NCI-H2196 (cell line): ENCODE measurements around the gene NAGLU.
"Not testable (repeated sequence)": the region's sequence is repeated elsewhere in the genome, so short reads cannot be mapped to it uniquely, and the experiment has no call there.

Source experiments
- DNase-seq: peaks from one replicate; lab custom pipeline; 2025; ENCODE audit not compliant: unreplicated experiment; lab: John Stamatoyannopoulos, UW

The NAGLU gene

GRCh38 chr17:42543190-42544079 lies 7.4 kb downstream of the NAGLU start:
- no peak for DNase-seq

- no peak for DNase-seq
Measured at GRCh38 chr17:42544874-42545283, 8.8 kb downstream of the NAGLU start.

GRCh38 chr17:42545755-42546505 lies 9.9 kb downstream of the NAGLU start:
- DNase-seq = not testable (repeated sequence)

- DNase-seq = no peak
Measured at GRCh38 chr17:42547001-42547461, 11.0 kb downstream of the NAGLU start.

- DNase-seq = no peak
Measured at GRCh38 chr17:42547698-42548069, 11.6 kb downstream of the NAGLU start.

- DNase-seq = no peak
Measured at GRCh38 chr17:42548070-42548837, 12.2 kb downstream of the NAGLU start.

- DNase-seq = no peak
Measured at GRCh38 chr17:42548993-42549755, 13.1 kb downstream of the NAGLU start.

- not testable (repeated sequence) for DNase-seq
Measured at GRCh38 chr17:42552736-42553135, 16.7 kb downstream of the NAGLU start, which contains the start of gene HSD17B1. TSS of gene HSD17B1 (plus strand) at chr17:42552923. CDS start at chr17:42552934, 11 bp downstream.

GRCh38 chr17:42553161-42553818 lies 17.2 kb downstream of the NAGLU start:
- DNase-seq = no peak

GRCh38 chr17:42553866-42554249 lies 17.8 kb downstream of the NAGLU start:
- DNase-seq = no peak

- DNase-seq = peak; percentile 65
Measured at GRCh38 chr17:42554250-42555121, 18.4 kb downstream of the NAGLU start.

- DNase-seq = no peak
Measured at GRCh38 chr17:42555122-42555622, 19.1 kb downstream of the NAGLU start.

- not testable (repeated sequence) for DNase-seq
Measured at GRCh38 chr17:42555961-42556617, 20.0 kb downstream of the NAGLU start.

- DNase-seq = peak; percentile 6
Measured at GRCh38 chr17:42559075-42559474, 23.0 kb downstream of the NAGLU start.

- no peak for DNase-seq
Measured at GRCh38 chr17:42560246-42560645, 24.2 kb downstream of the NAGLU start.

- DNase-seq = peak; percentile 88
Measured at GRCh38 chr17:42561897-42562387, 25.9 kb downstream of the NAGLU start, which contains the start of gene COASY. TSS of gene COASY (plus strand) at chr17:42562148. CDS start at chr17:42562623, 475 bp downstream.

GRCh38 chr17:42562388-42563142 lies 26.5 kb downstream of the NAGLU start:
- no peak for DNase-seq
